ENCODE measurements around the gene DOK4.
"Not testable (repeated sequence)": the region's sequence is repeated elsewhere in the genome, so short reads cannot be mapped to it uniquely, and the experiment has no call there.

The DOK4 gene

GRCh38 chr16:57500578-57501111 lies 14.4 kb upstream of the DOK4 start:
- DNase-seq = no peak

GRCh38 chr16:57499941-57500340 lies 13.6 kb upstream of the DOK4 start:
- not testable (repeated sequence) for DNase-seq

- DNase-seq = no peak
Observed at GRCh38 chr16:57498031-57498430, 11.7 kb upstream of the DOK4 start.

GRCh38 chr16:57497121-57497520 lies 10.8 kb upstream of the DOK4 start:
- no peak for DNase-seq

GRCh38 chr16:57493767-57494166 lies 7.5 kb upstream of the DOK4 start:
- DNase-seq = no peak

GRCh38 chr16:57489229-57489628 lies 2.9 kb upstream of the DOK4 start:
- no peak for DNase-seq

- no peak for DNase-seq
Observed at GRCh38 chr16:57486858-57487834, 853 bp upstream of the DOK4 start.

GRCh38 chr16:57485091-57485915 lies 990 bp downstream of the DOK4 start:
- no peak for DNase-seq

- no peak for DNase-seq
Observed at GRCh38 chr16:57484515-57485005, 1.7 kb downstream of the DOK4 start.

GRCh38 chr16:57483725-57484514 lies 2.4 kb downstream of the DOK4 start:
- DNase-seq = no peak

- no peak for DNase-seq
Observed at GRCh38 chr16:57482845-57483545, 3.3 kb downstream of the DOK4 start.

GRCh38 chr16:57481421-57481820 lies 4.9 kb downstream of the DOK4 start:
- DNase-seq = no peak

- DNase-seq = no peak
Observed at GRCh38 chr16:57480754-57481230, 5.5 kb downstream of the DOK4 start.

- DNase-seq = no peak
Observed at GRCh38 chr16:57479976-57480753, 6.1 kb downstream of the DOK4 start.

- DNase-seq = no peak
Observed at GRCh38 chr16:57479205-57479975, 6.9 kb downstream of the DOK4 start.

GRCh38 chr16:57478396-57479204 lies 7.7 kb downstream of the DOK4 start:
- DNase-seq = no peak

GRCh38 chr16:57477531-57478202 lies 8.6 kb downstream of the DOK4 start:
- DNase-seq = no peak
